GM20000 (cell line): Measurements from ENCODE around the gene ST7.

ENCODE experiments used
- DNase-seq: peaks from one replicate; pipeline ENCODE4 v3.0.0; 2012; ENCODE audit warnings: low spot score
- CTCF ChIP-seq: IDR thresholded peaks from 2 replicates; pipeline ENCODE4 v1.5.1; 2012; ENCODE audit warnings: mild to moderate bottlenecking, control low read depth; ENCODE audit errors: extremely low read depth, missing control alignments

The ST7 gene

GRCh38 chr7:117208257-117208656 lies 255.0 kb downstream of the ST7 start:
- no peak for TF ChIP-seq CTCF
- no peak for DNase-seq

GRCh38 chr7:117210397-117210796 lies 257.1 kb downstream of the ST7 start:
- DNase-seq = no peak
- no peak for TF ChIP-seq CTCF

GRCh38 chr7:117210908-117211307 lies 257.6 kb downstream of the ST7 start:
- no peak for TF ChIP-seq CTCF
- DNase-seq = no peak

- no peak for DNase-seq
- TF ChIP-seq CTCF = no peak
Observed at GRCh38 chr7:117211614-117212013, 258.3 kb downstream of the ST7 start.

GRCh38 chr7:117212969-117213877 lies 259.9 kb downstream of the ST7 start:
- DNase-seq = peak; percentile 49
- TF ChIP-seq CTCF = peak; percentile 62

GRCh38 chr7:117216010-117216409 lies 262.7 kb downstream of the ST7 start:
- DNase-seq = no peak
- TF ChIP-seq CTCF = no peak

- DNase-seq = no peak
Observed at GRCh38 chr7:117216436-117217069, 263.3 kb downstream of the ST7 start.

More at GRCh38 chr7:117216436-117217069, 263.3 kb downstream of the ST7 start:
- no peak for TF ChIP-seq CTCF
